NCI-H2081 (cell line): ENCODE data around the gene ATP6V0E1.
"Not testable (repeated sequence)": the region's sequence is repeated elsewhere in the genome, so short reads cannot be mapped to it uniquely, and the experiment has no call there.

Experiments
- DNase-seq, 2 experiments: peaks; one replicate each; lab custom pipeline; 2025; lab: John Stamatoyannopoulos, UW

The ATP6V0E1 gene

GRCh38 chr5:173004013-173004412 is 20.4 kb downstream of the ATP6V0E1 start:
- no peak for DNase-seq

GRCh38 chr5:173004447-173004846 is 20.9 kb downstream of the ATP6V0E1 start:
- DNase-seq, result no peak

- no peak for DNase-seq
Measured at GRCh38 chr5:173010021-173010420, 26.4 kb downstream of the ATP6V0E1 start.

GRCh38 chr5:173010547-173011464 is 27.2 kb downstream of the ATP6V0E1 start:
- no peak for DNase-seq

- no peak for DNase-seq
Measured at GRCh38 chr5:173011566-173011965, 28.0 kb downstream of the ATP6V0E1 start.

GRCh38 chr5:173012882-173013281 is 29.3 kb downstream of the ATP6V0E1 start:
- DNase-seq, result no peak

DNA sequence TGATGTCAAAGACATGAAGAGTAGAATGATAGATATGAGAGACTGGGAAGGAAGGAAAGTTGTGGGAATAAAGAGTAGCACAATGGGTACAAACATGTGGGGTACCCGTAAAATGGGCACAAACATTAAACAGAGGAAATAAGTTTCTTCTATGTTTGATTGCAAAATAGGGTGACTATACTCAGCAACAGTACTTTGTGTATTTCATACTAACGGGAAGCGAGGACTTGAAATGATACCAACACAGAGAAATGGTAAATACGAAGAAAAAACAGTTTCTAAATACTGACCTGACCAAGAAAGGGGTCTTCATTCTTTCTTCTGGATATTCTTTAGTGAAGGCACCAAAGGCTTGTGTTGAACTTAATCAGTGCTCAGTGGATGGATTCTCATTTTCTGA is 31.1 kb downstream of the ATP6V0E1 start:
- DNase-seq, result no peak

DNA sequence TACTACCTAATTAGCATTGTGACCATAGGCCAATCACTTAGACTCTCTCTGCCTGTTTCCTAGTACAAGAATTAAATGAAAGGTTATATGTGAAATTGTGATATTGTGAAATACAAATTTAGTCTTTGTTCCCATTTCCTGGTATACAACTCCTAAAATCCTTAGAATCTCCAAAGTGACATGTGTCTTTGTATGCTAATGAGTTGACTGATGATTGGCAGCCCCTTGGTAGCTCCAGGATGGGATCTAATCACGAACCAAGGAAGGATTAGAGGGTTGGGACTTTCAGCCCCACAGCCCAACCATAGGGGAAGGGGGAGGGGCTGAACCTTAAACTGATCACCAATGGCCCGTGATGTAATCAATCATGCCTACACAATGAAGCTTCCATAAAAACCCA is 31.6 kb downstream of the ATP6V0E1 start:
- no peak for DNase-seq

- no peak for DNase-seq
Measured at GRCh38 chr5:173015598-173016455, 32.3 kb downstream of the ATP6V0E1 start.

DNA sequence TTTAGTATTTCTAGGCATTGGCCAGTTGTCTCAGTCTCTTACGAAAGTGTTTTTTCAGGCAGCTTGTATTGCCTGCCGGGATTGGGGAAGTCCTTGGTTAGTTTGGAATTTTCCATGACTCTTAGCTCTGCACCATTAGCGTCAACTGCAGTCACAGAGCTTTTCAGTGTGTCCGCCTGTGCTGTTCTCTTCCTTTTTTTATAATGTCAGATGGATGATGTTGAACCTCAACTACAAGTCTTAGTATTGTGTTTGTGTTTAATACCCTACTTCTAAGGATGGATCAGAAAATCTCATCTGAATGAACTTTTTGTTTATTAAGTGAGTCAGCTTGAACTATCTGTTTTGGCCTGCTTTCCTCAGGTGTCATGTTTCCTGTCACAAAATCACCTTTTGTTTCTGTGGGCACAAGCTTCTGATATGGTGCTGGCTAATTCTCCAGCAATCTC is 33.1 kb downstream of the ATP6V0E1 start:
- DNase-seq, result no peak

- DNase-seq, result not testable (repeated sequence)
Measured at GRCh38 chr5:173017087-173017486, 33.5 kb downstream of the ATP6V0E1 start.

- DNase-seq, result no peak
Measured at GRCh38 chr5:173018358-173018757, 34.8 kb downstream of the ATP6V0E1 start.

GRCh38 chr5:173020154-173020581 is 36.6 kb downstream of the ATP6V0E1 start:
- DNase-seq, result no peak

- DNase-seq, result no peak
Measured at GRCh38 chr5:173020643-173021042, 37.1 kb downstream of the ATP6V0E1 start.

DNA sequence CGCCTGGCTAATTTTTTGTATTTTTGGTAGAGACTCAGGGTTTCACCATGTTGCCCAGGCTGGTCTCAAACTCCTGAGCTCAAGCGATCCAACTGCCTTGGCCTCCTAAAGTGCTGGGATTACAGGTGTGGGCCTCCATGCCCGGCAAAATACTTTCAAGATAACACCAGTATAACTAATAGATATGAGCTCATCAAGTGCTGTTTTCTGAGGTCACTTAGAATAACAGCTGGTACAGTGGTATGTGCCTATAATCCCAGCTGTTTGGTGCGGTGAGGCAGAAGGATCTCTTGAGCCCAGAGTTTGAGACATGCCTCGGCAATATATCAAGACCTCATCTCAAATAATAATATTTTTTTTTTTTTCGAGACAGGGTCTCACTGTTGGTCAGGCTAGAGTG is 42.1 kb downstream of the ATP6V0E1 start:
- no peak for DNase-seq

DNA sequence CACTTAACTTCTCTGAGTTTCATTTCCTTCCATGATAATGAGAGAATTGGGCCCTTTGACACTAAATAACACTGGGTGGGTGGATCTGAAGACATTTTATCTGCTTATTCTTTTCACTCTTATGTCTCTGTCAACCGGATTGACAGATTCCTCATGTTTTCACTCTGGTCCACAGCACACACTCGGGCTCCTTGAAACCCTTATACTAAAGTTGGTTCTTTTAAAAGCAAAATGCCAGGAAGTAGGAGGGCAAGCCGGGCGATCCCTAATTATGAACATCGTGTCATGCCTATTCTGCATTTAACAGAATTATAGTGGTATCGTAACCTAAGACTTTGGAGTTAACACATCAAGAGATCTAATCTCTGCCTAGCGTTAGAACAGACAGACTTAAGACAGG is 44.3 kb downstream of the ATP6V0E1 start:
- DNase-seq, result no peak

- DNase-seq, result no peak
Measured at GRCh38 chr5:173028811-173029327, 45.3 kb downstream of the ATP6V0E1 start.

- DNase-seq, result no peak
Measured at GRCh38 chr5:173029499-173029921, 45.9 kb downstream of the ATP6V0E1 start.

DNA sequence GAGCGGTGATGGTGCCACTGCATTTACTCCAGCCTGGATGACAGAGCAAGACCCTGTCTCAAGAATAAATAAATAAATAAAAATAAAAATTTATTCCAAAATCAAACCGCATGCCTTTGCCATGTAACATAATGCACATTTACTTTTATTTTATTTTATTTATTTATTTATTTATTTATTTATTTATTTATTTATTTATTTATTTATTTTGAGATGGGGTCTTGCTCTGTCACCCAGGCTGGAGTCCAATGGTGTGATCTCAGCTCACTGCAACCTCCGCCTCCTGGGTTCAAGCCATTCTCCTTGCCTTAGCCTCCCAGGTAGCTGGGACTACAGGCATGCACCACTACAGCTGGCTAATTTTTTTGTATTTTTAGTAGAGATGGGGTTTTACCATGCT is 48.5 kb downstream of the ATP6V0E1 start:
- DNase-seq, result not testable (repeated sequence)

- DNase-seq, result no peak
Measured at GRCh38 chr5:173032730-173033129, 49.2 kb downstream of the ATP6V0E1 start.

GRCh38 chr5:173033923-173034322 is 50.4 kb downstream of the ATP6V0E1 start:
- DNase-seq, result no peak

DNA sequence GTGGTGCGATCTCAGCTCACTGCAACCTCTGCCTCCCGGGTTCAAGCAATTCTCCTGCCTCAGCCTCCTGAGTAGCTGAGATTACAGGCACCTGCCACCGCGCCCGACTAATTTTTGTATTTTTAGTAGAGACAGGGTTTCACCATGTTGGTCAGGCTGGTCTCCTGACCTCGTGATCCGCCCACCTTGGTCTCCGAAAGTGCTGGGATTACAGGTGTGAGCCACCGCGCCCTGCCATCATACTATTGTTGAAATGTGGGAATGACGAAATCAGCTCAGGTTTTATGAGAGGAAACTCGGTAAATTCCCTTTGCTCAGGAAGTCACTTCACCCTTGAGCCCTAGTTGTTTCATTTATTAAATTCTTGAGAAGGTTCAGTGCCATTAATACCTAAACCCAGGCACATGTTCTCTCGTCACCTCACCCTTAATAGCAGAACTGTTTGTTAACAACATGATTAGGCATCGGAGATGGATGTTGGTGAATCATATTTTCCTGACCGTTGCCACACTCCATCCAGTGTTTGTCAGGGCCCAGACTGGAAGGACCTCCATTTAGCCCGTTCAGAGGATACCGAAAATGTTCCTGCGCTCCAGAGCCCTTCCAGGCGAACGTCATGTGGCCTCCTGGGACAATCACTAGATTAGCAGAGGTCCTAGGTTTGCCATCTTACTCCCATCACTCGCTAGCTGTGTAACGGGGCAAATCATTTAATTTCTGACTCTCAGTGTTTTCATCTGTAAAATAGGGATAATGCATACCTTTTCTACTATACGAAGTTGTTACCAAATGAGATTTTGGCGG is 52.5 kb downstream of the ATP6V0E1 start:
- DNase-seq, result no peak
